Body of pancreas (tissue), 4 donors: ENCODE results near the gene UBR2. TPM values are rescaled to one million over a fixed set of nuclear protein-coding genes. Genes with fewer than 3 reads are reported as not detected.

Experiments
- ATAC-seq: fragments of 150-250 bp; one replicate; pipeline ENCODE4 v1.9.1; 2016
- DNase-seq, 4 donors: peaks; one replicate each; pipeline ENCODE4 v3.0.0-alpha.2; 2019
- H3K27ac ChIP-seq, 4 donors: fragments of 200-600 bp; sonication (generic); 1 replicate in 3 of 4; 2 replicates in 1 of 4; pipeline versions ENCODE4 v1.5.1 to v1.6.1; 2016 to 2019; ENCODE audit warnings: mild to moderate bottlenecking in 1 of 4, mixed read lengths in 1 of 4, moderate library complexity in 1 of 4
- H3K27me3 ChIP-seq, 2 donors: fragments of 200-600 bp; sonication (generic); one replicate each; pipeline ENCODE4 v1.6.0; 2016; ENCODE audit warnings: mild to moderate bottlenecking in 1 of 2
- H3K36me3 ChIP-seq, 2 donors: fragments of 200-600 bp; sonication (generic); replicated peaks in 1 of 2; 2 replicates each; pipeline ENCODE4 v1.5.1; 2016; ENCODE audit warnings: low read depth in 2 of 2; ENCODE audit not compliant: insufficient read depth in 1 of 2
- H3K4me1 ChIP-seq: fragments of 200-600 bp; sonication (generic); one replicate; pipeline ENCODE4 v1.6.0; 2016
- H3K4me3 ChIP-seq, 2 donors: fragments of 200-600 bp; sonication (generic); 1 replicate in 1 of 2; 2 replicates in 1 of 2; pipeline ENCODE4 v1.5.1; 2016 to 2019
- H3K9me3 ChIP-seq, 3 donors: fragments of 200-600 bp; sonication (generic); 1 replicate in 2 of 3; 2 replicates in 1 of 3; pipeline ENCODE4 v1.5.1; 2016
- POLR2A ChIP-seq, 3 donors: fragments of 450-650 bp; IDR thresholded peaks; one replicate each; pipeline ENCODE4 v1.6.1; 2016; ENCODE audit warnings: antibody characterized with exemption in 3 of 3, mild to moderate bottlenecking in 2 of 3
- WGBS, 2 donors: methylation state at CpG; one replicate each; pipeline ENCODE4 v1.1.5; 2017; 5-methylcytosine and 5-hydroxymethylcytosine counted together
- intact Hi-C: fragments of 100-400 bp; cut with DNase I; formaldehyde crosslinking; loops from one replicate; pipeline ENCODE4 v1.15.1; 2023
- total RNA-seq, 2 donors: library from RNA; depleted of rRNA; stranded (reverse); fragments of >200 nt; gene quantifications; one replicate each; pipeline ENCODE4 v1.1.0, GENCODE V29; 2016
- TF ChIP-seq, protein P1 (sequence below), 7 experiments: fragments of 450-650 bp in 4 of 7; fragments of 200-600 bp in 3 of 7; sonication (generic) in 3 of 7; IDR thresholded peaks; one replicate each; pipeline ENCODE4 v1.5.1; 2016 to 2019; ENCODE audit warnings: antibody characterized with exemption in 7 of 7

Gene UBR2
- total RNA-seq, 2 donors from 2014 or later, result 19.4 to 23.9 TPM

DNA sequence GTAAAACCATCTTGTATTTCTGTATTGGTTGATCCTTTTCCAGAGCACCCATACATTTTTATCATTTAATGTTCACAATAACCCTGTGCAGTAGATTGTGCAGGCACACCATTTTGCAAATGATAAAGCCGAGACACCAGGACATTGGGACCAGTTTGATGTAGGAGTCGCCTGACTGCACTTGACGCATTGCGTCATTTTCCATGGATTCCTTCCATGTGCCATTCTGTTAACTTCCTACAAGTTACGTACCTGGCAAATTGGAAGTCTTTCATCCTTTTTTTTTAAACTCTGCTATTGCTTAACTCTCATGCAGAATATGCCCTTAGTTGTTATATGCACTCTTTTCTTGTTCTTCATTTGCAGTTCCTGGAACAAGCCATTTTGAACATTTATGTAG lies 115.5 kb downstream of the UBR2 start:
- intact Hi-C loops, result loop anchor here (10.0 kb wide), 1 partner anchor 175 kb away; no protein-coding TSS in a partner anchor
- 90 to 94% methylated on average over 5 of the region's 5 CpGs for WGBS, 2 donors
- H3K4me3 ChIP-seq, result no peak overlapping the region
- no peaks in the 10 kb centered on the region for H3K4me1 ChIP-seq
- H3K27ac ChIP-seq, result no peak overlapping the region
- TF ChIP-seq POLR2A (IDR thresholded peaks at IDR 0.05), result no peak
- H3K27me3 ChIP-seq, result no peaks in the 10 kb centered on the region
- ATAC-seq, result no peak
- H3K9me3 ChIP-seq, result no peaks in the 10 kb centered on the region
- no peak for DNase-seq
- H3K36me3 ChIP-seq, result peaks cover 13 to 49% of the 10 kb centered on the region in 2 donors

DNA sequence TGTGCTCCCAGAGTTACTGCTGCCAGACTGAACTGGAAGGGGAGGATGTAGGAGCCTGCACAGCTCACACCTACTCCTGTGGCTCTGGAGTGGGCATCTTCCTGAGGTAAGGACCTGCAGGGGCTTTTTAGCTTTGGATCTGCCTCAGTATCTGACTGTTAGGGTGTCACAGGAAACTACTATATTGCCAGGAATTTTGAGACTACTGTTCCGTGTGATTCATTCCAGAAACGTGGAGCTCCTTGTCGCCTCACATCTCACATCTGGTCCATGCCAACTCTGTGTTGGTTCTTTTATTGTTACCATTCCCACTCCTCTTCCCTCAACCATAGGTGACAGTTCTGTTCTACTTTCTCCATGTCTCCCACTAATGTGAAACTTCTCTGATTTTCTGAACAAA lies 124.5 kb downstream of the UBR2 start:
- intact Hi-C loops, result no loop called here
- peaks cover 24% of the 10 kb centered on the region for H3K4me1 ChIP-seq
- H3K4me3 ChIP-seq, result no peak overlapping the region
- 59 to 76% methylated on average over 3 of the region's 3 CpGs for WGBS, 2 donors
- no peaks in the 10 kb centered on the region for H3K9me3 ChIP-seq
- peaks cover 7 to 37% of the 10 kb centered on the region in 2 donors for H3K36me3 ChIP-seq
- ATAC-seq (no peak), DNase-seq (no peak)
- H3K27ac ChIP-seq, result peak overlapping the region in 3 of 4 donors; percentile 31 to 58 (median 38)
- no peak for TF ChIP-seq POLR2A (IDR thresholded peaks at IDR 0.05)
- TF ChIP-seq, protein P1, sequence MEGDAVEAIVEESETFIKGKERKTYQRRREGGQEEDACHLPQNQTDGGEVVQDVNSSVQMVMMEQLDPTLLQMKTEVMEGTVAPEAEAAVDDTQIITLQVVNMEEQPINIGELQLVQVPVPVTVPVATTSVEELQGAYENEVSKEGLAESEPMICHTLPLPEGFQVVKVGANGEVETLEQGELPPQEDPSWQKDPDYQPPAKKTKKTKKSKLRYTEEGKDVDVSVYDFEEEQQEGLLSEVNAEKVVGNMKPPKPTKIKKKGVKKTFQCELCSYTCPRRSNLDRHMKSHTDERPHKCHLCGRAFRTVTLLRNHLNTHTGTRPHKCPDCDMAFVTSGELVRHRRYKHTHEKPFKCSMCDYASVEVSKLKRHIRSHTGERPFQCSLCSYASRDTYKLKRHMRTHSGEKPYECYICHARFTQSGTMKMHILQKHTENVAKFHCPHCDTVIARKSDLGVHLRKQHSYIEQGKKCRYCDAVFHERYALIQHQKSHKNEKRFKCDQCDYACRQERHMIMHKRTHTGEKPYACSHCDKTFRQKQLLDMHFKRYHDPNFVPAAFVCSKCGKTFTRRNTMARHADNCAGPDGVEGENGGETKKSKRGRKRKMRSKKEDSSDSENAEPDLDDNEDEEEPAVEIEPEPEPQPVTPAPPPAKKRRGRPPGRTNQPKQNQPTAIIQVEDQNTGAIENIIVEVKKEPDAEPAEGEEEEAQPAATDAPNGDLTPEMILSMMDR (IDR thresholded peaks at IDR 0.05), result no peak
- H3K27me3 ChIP-seq, result no peaks in the 10 kb centered on the region

DNA sequence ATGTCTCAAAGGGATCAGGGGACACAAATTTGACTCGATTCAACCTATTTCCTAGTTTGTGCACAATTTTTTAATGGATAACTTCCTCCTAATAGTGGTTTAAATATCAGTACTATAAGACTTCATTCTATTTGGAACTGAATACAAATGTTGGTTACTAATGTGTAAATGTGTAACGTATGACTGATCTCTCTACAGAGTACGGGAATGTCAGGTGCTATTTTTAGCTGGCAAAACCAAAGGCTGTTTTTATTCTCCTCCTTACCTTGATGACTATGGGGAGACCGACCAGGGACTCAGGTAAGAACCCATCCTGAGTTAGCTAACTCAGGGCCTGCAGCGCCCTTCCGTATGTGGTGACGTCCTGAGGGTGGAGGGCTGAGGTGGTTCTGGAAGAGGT lies 125.5 kb downstream of the UBR2 start:
- Histone ChIP-seq H3K27ac (peak overlapping the region; percentile 8 to 61 (median 46)), H3K9me3 (no peaks in the 10 kb centered on the region), H3K27me3 (no peaks in the 10 kb centered on the region), H3K36me3 (peaks cover 7 to 36% of the 10 kb centered on the region in 2 donors), H3K4me1 (peaks cover 30% of the 10 kb centered on the region), H3K4me3 (no peak overlapping the region)
- intact Hi-C loops, result no loop called here
- ATAC-seq (peak; percentile 73), DNase-seq (no peak)
- TF ChIP-seq, protein P1 (IDR thresholded peaks at IDR 0.05), result no peak
- TF ChIP-seq POLR2A (IDR thresholded peaks at IDR 0.05), result no peak
- 55 to 69% methylated on average over 7 of the region's 7 CpGs for WGBS, 2 donors

DNA sequence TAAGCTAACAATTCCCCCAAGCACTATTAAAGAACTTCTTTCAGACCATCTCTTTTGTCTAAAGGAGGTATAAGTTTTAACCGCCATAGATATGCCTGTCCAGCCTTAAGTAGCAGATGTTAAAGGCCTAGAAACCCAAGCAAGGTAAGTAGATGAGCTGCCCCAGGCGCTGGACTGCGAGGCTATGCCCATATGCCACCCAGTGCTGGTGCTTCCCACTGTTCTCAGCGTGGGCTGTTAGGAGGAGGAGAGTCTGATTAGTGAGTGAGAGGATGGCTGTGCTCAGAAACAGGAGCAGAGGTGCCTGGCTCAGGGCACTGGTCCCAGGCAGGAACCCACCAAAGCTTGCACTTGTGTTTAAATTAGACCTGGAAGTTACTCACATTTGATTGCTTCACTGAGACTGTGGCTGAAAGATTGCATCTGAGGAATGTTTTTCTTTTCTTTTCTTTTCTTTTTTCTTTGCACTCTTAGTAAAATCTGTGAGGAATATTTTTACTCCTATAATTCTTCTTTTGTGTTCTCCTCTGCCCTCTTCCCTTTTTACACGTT lies 126.4 kb downstream of the UBR2 start:
- Histone ChIP-seq H3K9me3 (no peaks in the 10 kb centered on the region), H3K27ac (peak overlapping the region; percentile 8 to 61 (median 46)), H3K27me3 (no peaks in the 10 kb centered on the region), H3K36me3 (peaks cover 7 to 31% of the 10 kb centered on the region in 2 donors), H3K4me1 (peaks cover 30% of the 10 kb centered on the region), H3K4me3 (no peak overlapping the region)
- WGBS, 2 donors, result 79 to 83% methylated on average over 5 of the region's 5 CpGs
- intact Hi-C loops, result no loop called here
- no peak for ATAC-seq
- TF ChIP-seq, protein P1 (IDR thresholded peaks at IDR 0.05), result no peak
- DNase-seq, result no peak

DNA sequence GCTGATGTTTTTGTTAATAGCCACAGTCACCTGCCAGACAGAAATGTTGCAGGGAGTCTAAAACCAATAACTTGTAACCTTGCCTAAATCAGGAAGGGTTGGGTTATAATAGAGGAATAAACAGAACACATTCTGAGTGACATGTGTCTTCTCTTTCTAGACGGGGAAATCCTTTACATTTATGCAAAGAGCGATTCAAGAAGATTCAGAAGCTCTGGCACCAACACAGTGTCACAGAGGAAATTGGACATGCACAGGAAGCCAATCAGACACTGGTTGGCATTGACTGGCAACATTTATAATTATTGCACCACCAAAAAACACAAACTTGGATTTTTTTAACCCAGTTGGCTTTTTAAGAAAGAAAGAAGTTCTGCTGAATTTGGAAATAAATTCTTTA lies 127.0 kb downstream of the UBR2 start:
- no peak overlapping the region for H3K4me3 ChIP-seq
- TF ChIP-seq POLR2A (IDR thresholded peaks at IDR 0.05), result no peak
- TF ChIP-seq, protein P1 (IDR thresholded peaks at IDR 0.05), result no peak

More for the DNA sequence above, 127.0 kb downstream of the UBR2 start:
- Histone ChIP-seq H3K27ac (peak overlapping the region in 2 of 4 donors; percentile 38 to 54), H3K9me3 (no peaks in the 10 kb centered on the region), H3K27me3 (no peaks in the 10 kb centered on the region), H3K4me1 (peaks cover 30% of the 10 kb centered on the region), H3K36me3 (peaks cover 7 to 25% of the 10 kb centered on the region in 2 donors)
- intact Hi-C loops, result no loop called here
- 54 to 73% methylated on average over 2 of the region's 2 CpGs for WGBS, 2 donors
- DNase-seq (no peak), ATAC-seq (no peak)
